NCI-H2196 treated with DMSO at 0.1 percent for 48 hours (cell line): ENCODE measurements around the gene SART3.

Experiments used
- DNase-seq: peaks from one replicate; lab custom pipeline; 2025; ENCODE audit not compliant: unreplicated experiment; lab: John Stamatoyannopoulos, UW

Gene SART3

GRCh38 chr12:108560752-108561719, at the start of gene SART3:
Gene SART3 (minus strand): TSS chr12:108561173. CDS start chr12:108561154, 19 bp downstream.
- peak; percentile 83 for DNase-seq

DNA sequence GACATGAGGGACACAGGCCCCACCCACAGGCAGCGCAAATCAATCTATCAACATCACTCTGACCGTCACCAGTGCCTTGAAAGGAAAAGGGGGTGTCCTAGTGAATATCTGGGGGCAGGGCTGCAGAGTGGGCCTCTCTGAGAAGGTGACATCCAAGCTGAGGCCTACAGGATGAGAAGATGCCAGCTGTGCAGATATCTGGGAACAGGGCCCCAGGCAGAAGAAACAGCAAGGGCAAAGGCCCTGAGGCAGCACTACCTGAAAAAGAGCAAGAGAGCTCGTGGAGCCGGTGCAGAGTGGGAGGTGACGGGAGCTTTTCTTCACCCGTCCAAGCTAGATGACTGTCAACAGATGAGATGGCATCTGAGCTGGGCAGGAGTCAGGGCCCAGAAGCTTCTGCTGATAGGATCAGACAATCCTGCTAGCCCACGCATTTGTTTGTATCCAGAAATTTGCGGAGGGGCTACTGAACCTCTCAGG, 49.4 kb upstream of the SART3 start:
- DNase-seq, result no peak

DNA sequence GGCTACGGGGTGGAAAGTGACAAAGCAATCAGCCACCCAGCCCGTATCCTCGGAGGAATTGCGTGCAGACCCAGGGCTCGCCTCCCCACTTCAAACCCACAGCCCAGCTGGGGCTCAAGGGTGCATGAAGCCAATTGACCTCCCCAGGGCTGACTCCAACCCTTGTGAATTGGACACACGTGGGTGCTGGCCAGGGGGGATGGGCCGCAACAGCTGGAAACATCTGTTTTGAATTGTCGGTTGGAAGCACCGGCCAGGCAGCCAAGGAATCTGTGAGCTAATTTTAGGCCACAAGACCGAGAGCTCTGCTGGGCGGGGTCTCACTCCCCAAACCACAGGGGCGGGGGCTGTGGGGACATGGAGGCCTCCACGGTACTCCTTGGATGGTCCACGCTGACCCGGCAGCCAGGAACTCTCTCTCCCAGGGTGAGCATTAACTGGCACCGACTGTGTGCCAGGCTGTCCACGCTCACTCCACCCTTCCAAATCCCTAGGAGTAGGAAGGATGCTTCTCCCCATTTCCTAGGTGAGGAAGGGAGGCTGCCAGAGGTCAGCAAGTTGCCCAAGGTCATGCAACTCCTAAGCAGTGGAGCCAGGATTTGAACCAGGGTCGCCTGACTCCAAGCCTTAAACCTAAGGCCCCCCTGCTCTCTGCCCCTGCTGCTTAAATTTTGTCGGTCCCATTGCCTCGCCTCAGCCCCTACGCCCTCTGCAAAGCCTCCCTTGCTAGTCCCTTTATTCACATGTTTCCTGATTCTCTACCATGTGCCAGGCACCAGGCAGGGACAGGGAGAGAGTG, 48.8 kb upstream of the SART3 start:
- no peak for DNase-seq

- DNase-seq, result no peak
These were observed 47.6 kb upstream of the SART3 start for GRCh38 chr12:108608616-108609015.

GRCh38 chr12:108607981-108608600, 47.1 kb upstream of the SART3 start:
- DNase-seq, result no peak

DNA sequence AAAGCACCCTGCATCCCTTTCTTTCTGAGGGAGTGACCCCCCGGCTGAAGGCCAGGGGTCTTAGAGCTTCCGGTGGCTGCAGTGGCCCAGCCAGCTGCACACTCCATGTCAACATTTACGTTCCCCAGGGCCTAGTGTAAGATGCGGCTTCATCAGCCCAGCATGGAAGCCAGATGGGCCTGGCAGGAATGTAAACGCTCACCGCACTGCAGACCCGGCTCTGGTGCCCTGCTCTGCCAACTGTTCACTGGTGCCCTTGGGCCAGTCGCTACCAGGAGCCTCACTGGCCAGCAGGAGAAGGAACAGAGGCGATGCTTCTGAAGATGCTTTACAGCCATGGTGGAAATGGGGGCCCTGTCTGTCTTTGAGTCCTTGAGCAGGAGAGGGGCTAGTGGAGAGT, 45.5 kb upstream of the SART3 start:
- no peak for DNase-seq

DNA sequence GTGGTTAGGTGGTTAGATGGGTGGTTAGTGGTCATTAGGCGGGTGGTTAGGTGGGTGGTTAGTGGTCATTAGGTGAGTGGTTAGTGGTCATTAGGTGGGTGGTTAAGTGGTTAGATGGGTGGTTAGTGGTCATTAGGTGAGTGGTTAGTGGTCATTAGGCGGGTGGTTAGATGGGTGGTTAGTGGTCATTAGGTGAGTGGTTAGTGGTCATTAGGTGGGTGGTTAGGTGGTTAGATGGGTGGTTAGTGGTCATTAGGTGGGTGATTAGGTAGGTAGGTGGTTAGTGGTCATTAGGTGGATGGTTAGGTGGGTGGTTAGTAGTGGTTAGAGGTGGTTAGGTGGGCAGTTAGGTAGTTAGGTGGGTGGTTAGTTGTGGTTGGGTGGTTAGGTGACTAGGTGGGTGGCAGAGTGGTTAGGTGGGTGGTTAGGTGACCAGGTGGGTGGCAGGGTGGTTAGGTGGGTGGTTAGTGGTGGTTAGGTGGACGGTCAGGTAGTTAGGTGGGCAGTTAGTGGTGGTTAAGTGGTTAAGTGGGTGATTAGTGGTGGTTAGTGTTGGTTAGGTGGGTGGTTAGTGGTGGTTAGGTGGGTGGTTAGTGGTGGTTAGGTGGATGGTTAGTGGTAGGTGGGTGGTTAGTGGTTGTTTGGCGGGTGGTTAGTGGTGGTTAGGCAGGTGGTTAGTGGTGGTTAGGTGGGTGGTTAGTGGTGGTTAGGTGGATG, 44.9 kb upstream of the SART3 start:
- no peak for DNase-seq

DNA sequence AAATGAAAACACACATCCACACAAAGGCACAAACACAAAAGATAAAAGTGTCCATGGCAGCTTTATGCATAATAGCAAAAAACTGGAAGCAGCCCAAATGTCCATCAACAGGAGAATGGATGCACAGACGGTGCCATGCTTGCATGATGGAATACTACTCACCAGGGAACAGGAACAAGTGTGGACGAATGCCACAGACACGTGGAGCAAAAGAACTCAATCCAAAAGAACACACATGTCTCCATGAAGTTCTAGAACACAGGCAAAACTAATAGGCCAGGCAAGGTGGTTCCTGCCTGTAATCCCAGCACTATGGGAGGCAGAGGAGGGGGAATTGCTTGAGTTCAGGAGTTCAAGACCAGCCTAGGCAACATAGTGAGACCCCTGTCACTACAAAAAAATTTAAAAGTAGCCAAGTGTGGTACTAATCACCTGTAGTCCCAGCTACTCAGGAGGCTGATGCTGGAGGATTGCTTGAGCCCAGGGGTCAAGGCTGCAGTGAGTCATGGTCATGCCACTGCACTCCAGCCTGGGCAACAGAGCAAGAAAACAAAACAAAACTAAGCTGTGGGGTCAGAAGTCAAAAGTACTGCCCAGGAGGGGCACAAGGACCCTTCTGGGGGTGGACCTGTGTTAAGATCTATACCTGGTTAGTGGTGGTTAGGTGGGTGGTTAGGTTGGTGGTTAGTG, 44.2 kb upstream of the SART3 start:
- DNase-seq, result no peak

- no peak for DNase-seq
These were observed 43.4 kb upstream of the SART3 start for GRCh38 chr12:108604208-108604941.

DNA sequence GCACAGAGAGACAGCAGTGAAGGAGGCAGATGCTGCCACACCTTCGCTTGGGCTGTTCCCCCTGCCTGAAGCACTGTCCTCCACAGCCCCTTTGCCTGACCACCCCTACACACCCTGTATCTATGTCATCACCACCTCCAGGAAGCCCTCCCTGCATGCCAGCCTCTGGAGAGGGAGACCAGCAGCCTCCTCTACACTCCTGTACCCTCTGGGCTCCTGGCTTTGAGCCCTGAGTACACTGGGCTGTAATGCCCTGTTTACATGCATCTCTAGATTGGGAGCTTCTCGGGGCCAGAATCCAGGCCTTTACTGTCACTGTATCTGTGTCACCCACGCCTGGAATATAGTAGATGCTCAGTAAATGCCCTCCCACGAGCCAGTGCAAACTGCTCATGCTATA, 42.8 kb upstream of the SART3 start:
- DNase-seq, result no peak

DNA sequence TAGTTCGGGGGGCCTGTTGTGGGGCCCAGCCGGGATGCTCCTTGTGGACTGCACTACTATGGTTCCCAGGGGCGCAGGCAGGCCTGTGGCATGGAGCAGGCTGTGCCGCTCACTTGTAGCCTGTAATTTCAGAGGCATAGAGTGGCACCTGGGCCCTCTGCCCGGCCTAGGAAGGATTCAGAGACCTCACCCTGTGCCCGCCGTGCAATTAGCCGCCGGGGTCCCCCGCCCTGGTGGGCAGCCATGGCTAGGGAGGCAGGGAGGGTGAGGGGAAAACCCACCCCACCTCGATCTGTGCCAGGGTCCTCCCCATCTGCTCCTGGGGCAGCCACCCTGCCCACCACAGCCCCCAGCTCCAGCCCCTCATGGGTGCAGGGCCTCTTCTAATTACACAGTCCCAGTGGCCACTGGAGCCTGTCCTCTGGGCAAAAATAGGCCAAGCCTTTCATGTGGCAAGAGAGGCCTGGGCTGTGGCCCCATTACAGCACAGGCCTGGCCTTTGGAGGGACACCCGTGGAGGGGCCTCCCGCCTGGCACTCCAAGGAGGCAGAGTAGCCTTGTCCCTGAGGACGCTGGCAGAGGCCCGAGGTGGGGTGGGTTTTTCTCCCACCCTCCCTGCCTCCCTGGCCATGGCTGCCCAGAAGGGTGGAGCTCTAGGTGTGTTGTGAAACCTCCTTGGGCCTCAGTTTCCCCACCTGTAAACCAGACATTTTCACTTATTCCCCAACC, 42.2 kb upstream of the SART3 start:
- no peak for DNase-seq

DNA sequence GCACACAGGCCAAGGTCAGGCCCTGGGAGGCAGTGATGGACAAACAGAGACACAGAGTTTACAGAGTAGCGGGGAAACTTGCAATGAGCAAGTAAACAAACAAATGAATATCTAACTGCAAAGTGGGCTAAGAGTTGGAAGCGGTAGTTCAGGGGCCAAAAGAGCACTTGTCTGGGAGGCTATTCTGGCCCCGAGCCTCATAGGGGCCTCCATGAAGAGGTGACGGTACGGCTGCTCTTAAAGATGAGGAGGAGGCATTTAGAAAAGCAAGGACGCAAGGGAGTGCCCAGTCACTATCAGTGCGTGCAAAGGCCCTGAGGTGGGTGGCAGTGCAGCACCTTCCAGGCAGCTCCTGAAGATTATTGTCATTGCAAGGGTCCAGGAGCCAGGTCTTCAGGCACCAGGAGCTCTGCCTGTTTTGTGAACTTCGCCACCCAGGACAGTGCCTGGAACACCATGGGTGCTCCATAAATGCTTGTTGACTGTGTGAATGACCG, 41.3 kb upstream of the SART3 start:
- DNase-seq, result no peak

DNA sequence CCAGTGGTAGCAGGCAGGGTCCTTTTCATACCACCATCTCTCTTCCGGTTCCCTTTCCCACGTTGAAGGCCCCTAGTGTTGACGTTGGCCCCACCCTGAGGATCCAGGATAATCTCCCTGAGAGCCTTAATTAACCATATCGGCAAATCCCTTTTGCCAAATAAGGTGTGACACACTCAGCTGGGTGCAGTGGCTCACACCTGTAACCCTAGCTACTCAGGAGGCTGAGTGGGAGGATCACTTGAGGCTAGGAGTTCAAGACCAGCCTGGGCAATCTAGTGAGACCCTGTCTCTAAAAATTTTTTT, 39.7 kb upstream of the SART3 start:
- no peak for DNase-seq

DNA sequence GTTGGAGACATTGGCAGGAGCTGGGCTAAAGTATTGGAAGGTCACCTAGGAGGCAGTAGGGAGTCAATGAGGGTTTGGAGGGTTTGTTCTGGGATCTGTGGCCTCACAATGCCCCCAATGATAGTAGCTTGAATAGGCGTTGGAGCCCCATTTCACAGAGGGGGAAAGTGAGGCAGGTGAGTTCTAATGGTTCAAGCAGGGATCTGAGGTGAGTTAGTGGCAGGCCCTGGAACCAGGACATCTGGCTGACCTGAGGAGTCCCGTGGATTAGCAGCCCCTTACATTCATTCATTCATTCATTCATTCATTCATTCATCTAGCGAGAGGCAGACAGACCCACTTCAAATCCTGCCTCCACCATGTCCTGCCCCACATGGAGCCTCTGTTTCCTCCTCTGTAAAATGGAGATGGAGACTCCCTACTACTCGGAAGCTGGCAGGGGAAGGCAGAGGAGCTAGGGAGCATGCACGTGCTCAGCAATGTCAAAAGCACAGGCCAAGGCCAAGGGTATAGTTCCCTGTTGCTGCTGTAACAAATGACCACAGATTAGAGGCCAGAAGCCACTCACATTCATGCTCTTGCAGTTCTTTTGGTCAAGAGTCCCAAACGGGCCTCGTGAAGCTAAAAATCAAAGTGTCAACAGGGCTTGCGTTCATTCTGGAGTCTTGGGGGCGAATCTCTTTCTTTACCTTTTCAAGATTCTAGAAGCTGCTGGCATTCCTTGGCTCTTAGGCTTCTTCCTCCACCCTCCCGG, 39.2 kb upstream of the SART3 start:
- no peak for DNase-seq

- DNase-seq, result no peak
These were observed 38.6 kb upstream of the SART3 start for GRCh38 chr12:108599541-108599940.

- no peak for DNase-seq
These were observed 37.7 kb upstream of the SART3 start for GRCh38 chr12:108598553-108599250.
